SK-N-SH (cell line): ENCODE data around the gene SPACA7. TPM values are rescaled to one million over a fixed set of nuclear protein-coding genes. Genes with fewer than 3 reads are reported as not detected.

ENCODE experiments used
- CTCF ChIA-PET: fragments of 300-600, 350-600 bp; formaldehyde crosslinking; extraction: SDS; loops from one replicate; lab custom pipeline; 2021; lab: Yijun Ruan, JAX
- POLR2A ChIA-PET: fragments of 350-600 bp; sonication (Branson Sonifier 250); formaldehyde crosslinking; extraction: SDS; loops from one replicate; lab custom pipeline; 2020; ENCODE audit warnings: antibody characterized with exemption, inconsistent platforms; lab: Yijun Ruan, JAX
- DNase-seq: peaks from one replicate; pipeline ENCODE4 v3.0.0; 2012
- H2AFZ ChIP-seq: fragments of 200-600 bp; sonication (generic); 2 replicates; pipeline ENCODE4 v1.8.1; 2016; ENCODE audit warnings: antibody characterized with exemption, mild to moderate bottlenecking, low read depth
- H3F3A ChIP-seq: fragments of 200-600 bp; sonication (generic); replicated peaks from 2 replicates; pipeline ENCODE3; 2016; ENCODE audit warnings: antibody characterized with exemption, mild to moderate bottlenecking; ENCODE audit not compliant: insufficient read depth
- H3K27ac ChIP-seq, 2 experiments: fragments of 200-500 bp in 1 of 2; fragments of 200-600 bp in 1 of 2; sonication (Bioruptor generic) in 1 of 2; sonication (generic), shearing (Covaris generic) in 1 of 2; 2 replicates each; pipeline versions ENCODE4 v1.5.1 to v1.6.1; 2014 to 2016; ENCODE audit warnings: low read depth in 2 of 2, inconsistent platforms in 1 of 2, low read length in 1 of 2, mild to moderate bottlenecking in 1 of 2, mixed read lengths in 1 of 2
- H3K27me3 ChIP-seq: fragments of 200-600 bp; sonication (generic), shearing (Covaris generic); 2 replicates; pipeline ENCODE4 v1.6.1; 2016; ENCODE audit warnings: mixed run types; ENCODE audit not compliant: insufficient read depth
- H3K36me3 ChIP-seq, 2 experiments: fragments of 200-500 bp in 1 of 2; fragments of 200-600 bp in 1 of 2; sonication (Bioruptor generic) in 1 of 2; sonication (generic) in 1 of 2; replicated peaks in 1 of 2; 2 replicates each; pipeline versions ENCODE3 to v1.5.1; 2014 to 2016; ENCODE audit warnings: low read length in 1 of 2, mild to moderate bottlenecking in 1 of 2; ENCODE audit not compliant: insufficient read depth in 2 of 2, control insufficient read depth in 1 of 2
- H3K4me1 ChIP-seq, 2 experiments: fragments of 200-500 bp in 1 of 2; fragments of 200-600 bp in 1 of 2; sonication (Bioruptor generic) in 1 of 2; sonication (generic), shearing (Covaris generic) in 1 of 2; 2 replicates each; pipeline versions ENCODE4 v1.5.1 to v1.6.1; 2014 to 2016; ENCODE audit warnings: low read depth in 1 of 2, low read length in 1 of 2, mixed run types in 1 of 2; ENCODE audit not compliant: insufficient read depth in 2 of 2, control insufficient read depth in 1 of 2
- H3K4me2 ChIP-seq: fragments of 200-600 bp; sonication (generic), shearing (Covaris generic); 2 replicates; pipeline ENCODE4 v1.6.1; 2017; ENCODE audit warnings: mixed run types
- H3K4me3 ChIP-seq, 2 experiments: fragments of 200-500 bp in 1 of 2; fragments of 200-600 bp in 1 of 2; sonication (Bioruptor generic) in 1 of 2; sonication (generic), shearing (Covaris generic) in 1 of 2; 2 replicates each; pipeline versions ENCODE4 v1.5.1 to v1.8.1; 2014 to 2016; ENCODE audit warnings: low read depth in 2 of 2, inconsistent platforms in 1 of 2, low read length in 1 of 2, mild to moderate bottlenecking in 1 of 2, mixed read lengths in 1 of 2, moderate library complexity in 1 of 2
- H3K79me2 ChIP-seq: fragments of 200-600 bp; sonication (generic); 2 replicates; pipeline ENCODE4 v1.8.1; 2017; ENCODE audit warnings: mild to moderate bottlenecking; ENCODE audit not compliant: insufficient read depth
- H3K9ac ChIP-seq: fragments of 200-600 bp; sonication (generic); 2 replicates; pipeline ENCODE4 v1.6.1; 2017; ENCODE audit warnings: mixed run types
- H3K9me2 ChIP-seq: fragments of 200-600 bp; sonication (generic); 2 replicates; pipeline ENCODE4 v1.6.1; 2017; ENCODE audit warnings: mixed run types
- H3K9me3 ChIP-seq: fragments of 200-600 bp; sonication (generic); 2 replicates; pipeline ENCODE4 v1.6.1; 2017; ENCODE audit warnings: mixed run types, mild to moderate bottlenecking, moderate library complexity
- H4K20me1 ChIP-seq: fragments of 200-600 bp; sonication (generic); 2 replicates; pipeline ENCODE4 v1.6.1; 2017; ENCODE audit warnings: mild to moderate bottlenecking, mixed run types; ENCODE audit not compliant: insufficient read depth
- CTCF ChIP-seq: fragments of 200-600 bp; sonication (generic); IDR thresholded peaks from 2 replicates; pipeline ENCODE4 v1.6.1; 2017; ENCODE audit warnings: antibody characterized with exemption, mild to moderate bottlenecking, moderate library complexity
- ELF1 ChIP-seq: IDR thresholded peaks from 2 replicates; pipeline ENCODE4 v1.4.0; 2012
- EP300 ChIP-seq, 2 experiments: IDR thresholded peaks; 2 replicates each; pipeline versions ENCODE4 v1.4.0 to v1.6.1; 2012; ENCODE audit warnings: borderline replicate concordance in 1 of 2, low read depth in 1 of 2, low read length in 1 of 2
- EZH2phosphoT487 ChIP-seq: fragments of 200-600 bp; sonication (generic); IDR thresholded peaks from 2 replicates; pipeline ENCODE4 v1.6.1; 2017; ENCODE audit warnings: low read depth, mixed run types, mild to moderate bottlenecking, antibody characterized with exemption, moderate library complexity, borderline replicate concordance
- FOXJ3 ChIP-seq: sonication (generic); formaldehyde crosslinking; IDR thresholded peaks from 2 replicates; pipeline ENCODE4 v1.5.1; 2020; ENCODE audit warnings: mild to moderate bottlenecking, missing genetic modification reagents
- FOXM1 ChIP-seq: IDR thresholded peaks from 2 replicates; pipeline ENCODE4 v1.4.0; 2012; ENCODE audit warnings: low read depth, mild to moderate bottlenecking
- GABPA ChIP-seq: IDR thresholded peaks from 2 replicates; pipeline ENCODE4 v1.4.0; 2012; ENCODE audit warnings: low read depth, mild to moderate bottlenecking
- GATA2 ChIP-seq: sonication (generic); formaldehyde crosslinking; IDR thresholded peaks from 2 replicates; pipeline ENCODE4 v1.5.0; 2020; ENCODE audit warnings: mild to moderate bottlenecking, missing genetic modification reagents
- IRF3 ChIP-seq: fragments of 150-350 bp; IDR thresholded peaks from 2 replicates; pipeline ENCODE4 v1.6.1; 2016; ENCODE audit warnings: mild to moderate bottlenecking, low read depth, low read length
- JUND ChIP-seq: IDR thresholded peaks from 2 replicates; pipeline ENCODE4 v1.4.0; 2012
- MEF2A ChIP-seq: IDR thresholded peaks from 2 replicates; pipeline ENCODE4 v1.4.0; 2012; ENCODE audit warnings: low read depth, borderline replicate concordance
- PBX3 ChIP-seq: IDR thresholded peaks from 2 replicates; pipeline ENCODE4; 2012
- RCOR1 ChIP-seq: fragments of 150-350 bp; IDR thresholded peaks from 2 replicates; pipeline ENCODE4 v1.6.1; 2017; ENCODE audit warnings: antibody characterized with exemption, low read length
- REST ChIP-seq: IDR thresholded peaks from 2 replicates; pipeline ENCODE4 v1.6.1; 2012; ENCODE audit warnings: mild to moderate bottlenecking, low read depth, low read length, moderate library complexity
- RXRA ChIP-seq: IDR thresholded peaks from 2 replicates; pipeline ENCODE4 v1.4.0; 2012; ENCODE audit warnings: low read depth, mild to moderate bottlenecking, borderline replicate concordance
- TAF1 ChIP-seq: IDR thresholded peaks from 2 replicates; pipeline ENCODE4 v1.6.1; 2012; ENCODE audit warnings: low read depth, mild to moderate bottlenecking, low read length, moderate library complexity, borderline replicate concordance
- TCF12 ChIP-seq: IDR thresholded peaks from 2 replicates; pipeline ENCODE4 v1.4.0; 2012
- USF1 ChIP-seq: IDR thresholded peaks from 2 replicates; pipeline ENCODE4 v1.4.0; 2012; ENCODE audit warnings: low read depth, borderline replicate concordance
- YY1 ChIP-seq: IDR thresholded peaks from 2 replicates; pipeline ENCODE4 v1.4.0; 2012; ENCODE audit warnings: low read depth, mild to moderate bottlenecking
- ZBTB33 ChIP-seq: IDR thresholded peaks from 2 replicates; pipeline ENCODE4 v1.4.0; 2012; ENCODE audit warnings: low read depth, borderline replicate concordance
- WGBS: methylation state at CpG from one replicate; pipeline ENCODE4 v1.1.6; 2017; ENCODE audit warnings: low lambda C conversion rate; 5-methylcytosine and 5-hydroxymethylcytosine counted together
- polyA plus RNA-seq, 3 experiments: library from polyadenylated mRNA; depleted of rRNA; stranded (reverse); fragments of >200 nt; gene quantifications; 2 replicates each; pipeline ENCODE4 v1.2.3, GENCODE V29; 2012

The SPACA7 gene
- polyA plus RNA-seq, 1 of the 3 experiments (the other 2 are of a cell fraction) = not detected

GRCh38 chr13:112454648-112455334 lies 78.6 kb downstream of the SPACA7 start:
- Histone ChIP-seq H3K4me2 (no peak overlapping the region), H4K20me1 (no peaks in the 10 kb centered on the region), H3K9me2 (no peaks in the 10 kb centered on the region), H3K27me3 (no peaks in the 10 kb centered on the region), H3K36me3 (no peaks in the 10 kb centered on the region), H3K79me2 (no peaks in the 10 kb centered on the region), H3K9me3 (no peaks in the 10 kb centered on the region), H3K4me1 (no peaks in the 10 kb centered on the region), H3K4me3 (no peak overlapping the region), H3K9ac (no peak overlapping the region), H3F3A (no peaks in the 10 kb centered on the region), H3K27ac (no peak overlapping the region), H2AFZ (no peak overlapping the region)
- 58% methylated on average over 16 of the region's 16 CpGs for WGBS
- TF ChIP-seq MEF2A = no peak
- no peak for TF ChIP-seq TAF1
- TF ChIP-seq IRF3 = no peak
- TF ChIP-seq USF1 = no peak
- TF ChIP-seq GABPA = no peak
- TF ChIP-seq RCOR1 = no peak
- TF ChIP-seq TCF12 = no peak
- TF ChIP-seq REST = no peak
- no peak for TF ChIP-seq JUND
- no peak for TF ChIP-seq FOXM1
- no peak for TF ChIP-seq GATA2 (CRISPR knock-in tag)
- no peak for TF ChIP-seq RXRA
- TF ChIP-seq EZH2phosphoT487 = no peak
- no peak for TF ChIP-seq ELF1
- TF ChIP-seq PBX3 = no peak
- no peak for TF ChIP-seq FOXJ3 (CRISPR knock-in tag)
- TF ChIP-seq ZBTB33 = no peak
- TF ChIP-seq YY1 = no peak
- no peak for TF ChIP-seq EP300 (IDR thresholded peaks at IDR 0.05; ENCODE audit: borderline replicate concordance in 1 of 2, low read depth in 1 of 2, low read length in 1 of 2)
- TF ChIP-seq CTCF = no peak
- POLR2A ChIA-PET = no interaction called here
- CTCF ChIA-PET = interaction anchor here (1.4 to 3.0 kb wide), 3 partner anchors 11 to 981 kb away, joined by 3 to 25 read pairs (median 5); no protein-coding TSS in a partner anchor
- DNase-seq = no peak
